Measurements from ENCODE around the gene KRTAP10-12.

Gene KRTAP10-12

DNA sequence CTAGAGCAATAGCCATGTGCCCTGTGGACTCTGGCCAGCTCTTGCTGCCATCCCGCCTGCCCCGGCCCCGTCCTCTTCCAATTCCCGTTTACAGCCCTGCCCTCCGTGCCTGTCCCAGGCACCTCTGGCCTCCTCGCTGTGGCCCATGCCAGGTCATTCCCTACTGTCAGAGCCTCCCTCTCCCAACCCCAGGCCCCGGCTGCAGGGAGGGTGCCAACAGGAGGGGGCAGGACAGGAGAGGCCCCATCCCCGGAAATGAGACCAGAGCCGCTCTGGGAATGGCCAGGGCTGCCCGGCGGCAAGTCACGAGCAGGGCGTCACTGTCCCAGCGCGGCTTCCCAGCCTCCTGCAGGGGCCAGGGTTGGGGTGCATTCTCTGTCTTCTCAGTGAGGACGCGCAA, 37.9 kb downstream of the KRTAP10-12 start:
- no peak for DNase-seq

GRCh38 chr21:44735821-44736220, 38.8 kb downstream of the KRTAP10-12 start:
- DNase-seq = no peak

GRCh38 chr21:44736291-44737004, 39.5 kb downstream of the KRTAP10-12 start:
- no peak for DNase-seq

DNA sequence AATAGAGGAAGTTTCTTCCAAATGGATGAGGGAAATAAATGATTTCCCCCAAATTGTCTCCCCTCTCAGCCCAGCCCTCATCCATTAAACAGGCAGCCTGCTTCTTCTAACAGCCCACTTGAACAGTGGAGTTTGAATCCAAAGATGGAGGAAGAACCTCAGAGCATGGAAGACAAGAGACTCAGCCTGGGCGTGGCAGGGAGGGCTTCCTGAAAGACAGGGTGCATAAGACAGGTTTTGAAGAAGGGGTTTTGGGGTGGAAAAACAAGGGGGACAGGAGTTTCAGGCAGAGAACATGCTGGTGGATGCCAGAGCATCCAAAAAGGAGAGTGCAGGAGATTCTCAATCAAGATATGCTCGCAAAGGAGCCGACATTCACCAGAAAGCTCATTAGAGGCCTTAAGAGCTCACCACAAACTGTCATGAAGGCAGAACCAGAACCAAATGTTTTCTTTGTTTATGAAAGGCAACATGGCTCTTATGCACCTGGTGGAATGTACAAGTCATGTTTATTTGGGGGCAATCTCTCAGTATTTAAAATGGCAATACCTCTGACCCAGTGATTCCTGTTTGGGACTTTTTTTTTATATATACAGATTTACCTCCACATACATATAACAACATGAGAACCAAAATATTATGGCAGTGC, 40.9 kb downstream of the KRTAP10-12 start:
- DNase-seq = peak; percentile 34 to 79 (median 67)

- no peak for DNase-seq
Observed at GRCh38 chr21:44738621-44739020, 41.6 kb downstream of the KRTAP10-12 start.

DNA sequence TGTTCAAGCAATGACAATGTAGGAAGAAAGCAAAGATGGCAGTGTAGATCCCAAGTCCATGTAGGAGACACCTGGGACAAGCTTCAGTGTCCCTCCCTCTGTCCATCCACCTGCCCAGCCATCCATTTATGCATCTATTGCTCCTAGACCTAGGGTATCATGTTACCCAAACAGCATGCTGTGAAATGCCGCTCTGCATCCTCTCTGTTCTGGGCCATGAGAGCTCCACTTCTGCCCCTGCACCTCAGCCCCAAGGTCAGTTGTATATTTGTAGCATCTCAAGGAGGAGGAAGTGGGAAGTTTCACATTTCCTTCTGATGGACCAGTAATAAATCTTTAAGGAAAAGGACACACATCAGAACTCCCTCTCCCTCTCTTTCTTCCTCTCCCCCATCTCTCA, 42.3 kb downstream of the KRTAP10-12 start:
- DNase-seq = no peak

GRCh38 chr21:44740742-44741141, 43.8 kb downstream of the KRTAP10-12 start:
- no peak for DNase-seq

DNA sequence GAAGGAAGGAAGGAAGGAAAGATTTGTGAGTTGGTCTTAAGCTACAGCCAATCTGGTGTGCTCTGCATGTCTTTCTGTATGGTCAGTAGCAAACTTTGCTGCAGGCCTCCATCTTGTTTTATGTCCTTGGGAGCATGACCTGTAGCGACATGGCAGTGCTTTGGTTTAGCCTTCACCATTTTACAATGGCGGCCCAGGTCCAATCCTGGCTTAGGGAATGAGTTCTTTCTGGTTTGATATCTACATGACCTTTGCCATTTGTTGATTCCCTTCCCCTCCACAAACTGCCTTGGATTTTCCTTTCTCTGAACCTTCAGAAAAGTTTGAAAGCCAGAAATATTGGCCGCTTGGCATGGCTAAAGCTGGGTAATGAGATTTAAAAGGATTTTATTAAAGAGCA, 44.9 kb downstream of the KRTAP10-12 start:
- DNase-seq = no peak

- peak; percentile 22 to 72 (median 70) for DNase-seq
Observed at GRCh38 chr21:44742418-44743153, 45.6 kb downstream of the KRTAP10-12 start.

Measured in NCI-H1417 (cell line).